KG1 (cell line): ENCODE data around the gene BTBD3.

ENCODE experiments used
- DNase-seq: peaks from one replicate; lab custom pipeline; 2025; lab: John Stamatoyannopoulos, UW

The BTBD3 gene

DNA sequence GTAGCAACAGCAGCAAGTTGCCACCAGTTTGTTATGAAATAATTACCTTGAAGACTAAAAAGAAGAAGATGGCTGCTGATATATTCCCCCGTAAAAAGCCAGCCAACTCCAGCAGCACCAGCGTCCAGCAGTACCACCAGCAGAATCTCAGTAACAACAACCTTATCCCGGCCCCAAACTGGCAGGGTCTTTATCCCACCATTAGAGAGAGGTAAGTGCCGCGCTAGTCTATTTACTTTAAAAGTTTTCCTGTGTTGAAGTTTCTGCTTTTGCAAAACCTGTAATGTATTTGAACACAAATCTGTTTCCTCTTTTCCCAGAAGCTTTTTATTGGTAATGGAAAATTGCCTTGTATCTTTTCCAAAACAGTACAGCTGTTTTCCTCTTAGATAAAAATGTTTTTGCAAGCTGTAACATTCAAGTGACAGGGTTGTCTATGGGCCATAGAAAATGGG is 725 bp downstream of the BTBD3 start:
- no peak for DNase-seq

DNA sequence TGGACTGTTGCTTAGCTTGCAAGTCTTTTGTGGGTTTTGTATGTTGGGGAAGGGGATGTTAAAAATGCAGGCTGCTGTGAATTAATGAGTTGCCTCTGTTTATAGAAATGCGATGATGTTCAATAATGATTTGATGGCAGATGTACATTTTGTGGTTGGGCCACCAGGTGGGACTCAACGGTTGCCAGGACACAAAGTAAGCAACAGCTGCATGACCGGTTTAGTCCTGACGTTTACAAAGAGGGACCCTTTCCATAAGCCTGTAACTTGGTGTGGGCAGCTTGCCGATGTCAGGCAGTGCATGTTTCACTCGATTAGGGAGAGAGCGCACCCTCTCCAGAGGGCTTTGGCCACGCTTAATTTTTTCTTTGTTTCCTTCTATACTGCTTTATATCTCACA is 1.3 kb downstream of the BTBD3 start:
- no peak for DNase-seq

DNA sequence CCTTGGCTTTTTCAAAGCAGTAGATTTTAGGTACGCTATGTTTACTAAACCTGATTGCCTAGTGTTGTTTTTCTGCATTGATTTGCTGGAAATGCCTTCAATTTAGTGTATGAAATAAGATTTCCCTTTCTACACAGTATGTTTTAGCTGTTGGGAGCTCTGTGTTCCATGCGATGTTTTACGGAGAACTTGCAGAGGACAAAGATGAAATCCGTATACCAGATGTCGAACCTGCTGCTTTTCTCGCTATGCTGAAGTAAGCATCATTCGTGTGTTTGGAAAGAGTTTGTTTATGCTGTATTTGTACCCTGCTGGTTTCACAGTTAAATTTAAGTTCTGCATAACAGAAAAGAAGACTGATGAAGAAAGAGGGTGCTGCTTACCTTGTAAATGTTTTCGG is 1.9 kb downstream of the BTBD3 start:
- no peak for DNase-seq

DNA sequence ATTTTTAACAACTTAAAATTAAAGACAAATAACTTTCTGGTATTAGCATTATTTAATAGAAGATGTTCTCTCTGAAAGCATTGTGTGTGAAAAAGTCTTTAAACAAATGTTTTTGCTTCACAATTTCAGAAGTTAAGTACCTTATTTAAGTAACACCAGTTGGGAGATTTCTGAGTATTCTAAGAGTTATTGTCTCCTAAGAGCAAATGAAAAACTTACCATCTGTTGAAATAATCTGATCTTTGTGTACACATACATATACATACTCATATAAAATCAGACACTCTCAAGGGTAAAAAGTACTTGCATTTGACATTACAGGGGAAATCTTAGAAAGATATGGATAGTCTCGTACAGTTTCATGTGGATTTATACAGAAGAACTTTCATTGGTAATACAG is 2.4 kb downstream of the BTBD3 start:
- no peak for DNase-seq

DNA sequence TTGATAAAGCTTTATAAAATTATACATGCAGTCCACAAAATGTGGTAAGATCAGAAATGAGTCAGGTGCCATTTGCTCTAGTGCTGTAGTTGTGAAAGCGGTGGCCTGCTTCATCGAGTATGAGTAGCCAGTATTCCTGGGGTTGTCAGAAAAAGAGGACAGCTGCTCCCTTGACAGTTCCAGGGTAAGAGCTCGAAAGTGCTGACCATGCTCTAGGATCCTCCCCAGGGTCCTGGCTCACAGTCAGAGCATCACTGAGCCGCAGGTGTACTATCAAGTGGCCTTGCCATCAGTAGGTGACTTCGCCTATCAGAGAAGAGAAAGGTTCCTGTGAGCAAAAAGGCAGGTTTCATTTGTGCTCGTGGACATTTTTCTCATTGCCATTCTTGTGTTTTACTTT is 3.6 kb downstream of the BTBD3 start:
- no peak for DNase-seq

DNA sequence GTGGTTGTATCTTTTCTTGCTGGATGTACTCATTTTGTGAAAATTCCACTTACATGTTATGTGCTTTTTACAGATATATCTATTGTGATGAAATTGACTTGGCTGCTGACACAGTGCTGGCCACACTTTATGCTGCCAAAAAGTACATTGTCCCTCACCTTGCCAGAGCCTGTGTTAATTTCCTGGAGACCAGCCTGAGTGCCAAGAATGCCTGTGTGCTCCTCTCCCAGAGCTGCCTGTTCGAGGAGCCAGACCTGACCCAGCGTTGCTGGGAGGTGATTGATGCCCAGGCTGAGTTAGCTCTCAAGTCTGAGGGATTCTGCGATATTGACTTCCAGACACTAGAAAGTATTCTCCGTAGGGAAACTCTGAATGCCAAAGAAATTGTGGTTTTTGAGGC is 4.9 kb downstream of the BTBD3 start:
- DNase-seq: no peak

DNA sequence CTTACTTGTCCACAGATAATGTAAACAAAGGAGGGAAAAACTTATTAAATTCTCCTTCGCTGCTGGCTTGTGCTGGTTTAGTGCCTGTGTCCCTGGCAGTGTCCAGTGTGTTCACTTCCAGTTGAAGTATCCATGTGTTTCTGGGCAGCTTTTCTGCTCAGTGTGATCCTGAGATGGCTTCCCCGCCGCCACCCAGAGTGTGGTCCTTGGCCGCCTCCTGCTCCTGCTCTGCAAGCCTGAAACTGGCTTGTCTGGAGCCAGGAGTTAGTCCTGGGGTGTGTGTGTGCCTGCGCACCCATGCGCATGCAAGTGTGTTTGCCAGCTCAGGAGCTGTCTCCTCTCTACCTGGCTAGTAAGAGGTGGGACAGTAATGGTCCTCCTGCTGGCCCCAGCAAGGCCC is 7.2 kb downstream of the BTBD3 start:
- no peak for DNase-seq

DNA sequence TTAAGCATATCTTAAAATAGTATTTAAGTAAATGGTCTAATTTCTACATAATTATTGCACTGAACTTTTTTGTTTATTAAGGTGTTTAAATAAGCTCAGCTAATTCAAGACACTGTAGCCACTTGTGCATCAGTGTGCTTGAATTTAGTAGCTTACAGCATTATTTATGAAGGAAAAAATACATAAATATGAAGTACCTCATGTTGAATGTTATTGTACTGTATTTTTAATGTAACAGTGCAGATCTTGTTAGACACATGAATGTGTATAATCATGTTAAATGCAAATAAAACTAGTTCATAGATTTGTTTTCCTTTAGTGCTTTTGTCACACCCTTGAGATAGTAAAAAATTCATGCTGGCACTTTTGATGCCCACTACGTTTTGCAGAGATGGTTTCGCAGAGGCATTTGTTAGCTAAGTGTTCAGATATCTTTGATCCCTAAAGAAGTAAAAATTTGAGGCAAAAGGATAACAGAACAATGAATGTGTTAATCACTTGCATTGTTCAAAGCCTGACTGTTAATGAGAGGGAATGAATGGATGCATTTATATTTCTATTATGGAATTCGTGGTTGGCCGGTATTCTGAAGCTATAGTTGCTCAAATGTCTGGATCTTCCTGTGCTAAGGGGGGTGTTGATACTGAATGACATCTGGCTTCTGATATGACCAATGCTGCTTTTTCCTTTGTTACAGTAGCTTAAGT is 8.8 kb downstream of the BTBD3 start:
- DNase-seq: no peak

DNA sequence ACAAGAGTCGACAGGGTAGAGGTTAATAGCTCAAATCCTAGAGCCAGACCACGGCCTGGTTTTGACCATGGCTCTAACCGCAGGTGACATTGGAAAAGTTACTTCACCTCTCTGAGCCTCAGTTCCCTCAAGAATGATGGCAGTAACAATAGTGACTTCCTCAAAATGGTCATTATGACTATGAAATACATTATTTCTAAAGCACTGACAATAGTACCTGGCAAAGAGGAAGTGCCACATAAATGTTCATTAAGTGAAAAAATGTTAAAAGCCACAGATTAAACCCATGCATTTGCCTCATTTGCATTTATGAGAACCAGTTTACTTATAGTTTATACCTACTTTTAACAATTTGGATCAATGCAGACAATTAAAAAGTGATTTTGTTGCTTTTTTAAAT is 12.3 kb downstream of the BTBD3 start:
- no peak for DNase-seq

DNA sequence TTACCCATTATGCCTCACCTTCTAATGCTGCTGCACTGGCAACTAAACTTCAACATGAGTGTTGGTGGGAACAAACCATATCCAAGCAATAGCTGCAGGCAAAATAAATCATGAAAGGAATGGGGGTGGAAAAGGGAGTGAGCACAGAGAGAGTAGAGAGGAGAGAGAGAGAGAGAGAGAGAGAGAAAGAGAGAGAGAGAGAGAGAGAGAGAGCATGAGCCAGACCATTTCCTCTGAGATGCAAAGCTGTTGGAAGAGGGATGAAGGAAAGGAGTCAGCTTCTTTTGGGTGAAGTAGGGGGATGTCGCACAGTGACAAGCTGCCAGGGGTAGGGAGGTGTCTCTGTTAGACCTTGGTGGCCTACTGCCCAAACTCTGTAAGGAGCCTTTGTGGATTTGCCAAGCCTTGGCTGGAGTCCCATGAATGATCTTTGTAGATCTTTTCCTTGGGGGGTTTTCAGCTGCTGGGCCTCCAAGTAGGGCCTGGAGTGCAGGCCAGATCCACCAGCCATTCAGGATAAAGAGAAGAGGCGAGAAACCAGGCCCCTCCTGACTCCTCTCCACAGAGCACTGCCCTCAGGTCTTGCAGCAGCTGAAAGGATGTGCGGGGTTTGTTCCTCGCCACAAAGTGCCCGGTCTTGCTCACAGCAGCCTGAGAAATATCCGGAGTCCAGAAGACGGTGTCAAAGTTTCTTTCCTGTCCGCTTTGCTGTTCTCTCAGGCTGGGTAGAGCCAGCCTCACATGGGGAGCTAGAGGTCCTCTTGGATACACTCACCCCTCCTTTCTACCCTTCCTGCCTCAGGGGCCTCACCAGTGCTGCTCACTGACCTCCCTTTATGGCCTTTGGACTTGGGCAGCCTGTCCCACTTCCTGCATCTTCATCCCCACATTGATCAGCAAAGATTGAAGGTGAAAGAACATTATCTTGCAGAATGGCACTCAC is 17.8 kb downstream of the BTBD3 start:
- DNase-seq: no peak

DNA sequence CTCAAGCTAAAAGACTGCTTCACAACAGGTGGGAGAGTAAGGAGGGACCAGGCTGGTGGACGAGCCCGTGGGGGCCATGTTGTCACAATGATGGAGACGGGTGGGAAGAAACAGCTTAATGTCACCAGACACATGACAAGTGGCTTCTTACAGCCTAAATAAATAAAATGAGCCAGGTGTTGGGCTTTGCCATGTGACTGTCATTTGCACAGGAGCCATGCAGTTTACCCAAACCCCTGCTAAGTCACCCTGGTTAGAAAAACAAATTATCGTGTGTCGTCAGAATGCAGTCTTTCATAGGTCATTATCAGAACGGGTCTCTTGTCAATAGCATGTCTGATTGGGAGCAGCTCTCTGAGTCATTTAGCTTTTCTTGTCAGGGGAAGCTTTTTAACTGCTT is 18.5 kb downstream of the BTBD3 start:
- no peak for DNase-seq

DNA sequence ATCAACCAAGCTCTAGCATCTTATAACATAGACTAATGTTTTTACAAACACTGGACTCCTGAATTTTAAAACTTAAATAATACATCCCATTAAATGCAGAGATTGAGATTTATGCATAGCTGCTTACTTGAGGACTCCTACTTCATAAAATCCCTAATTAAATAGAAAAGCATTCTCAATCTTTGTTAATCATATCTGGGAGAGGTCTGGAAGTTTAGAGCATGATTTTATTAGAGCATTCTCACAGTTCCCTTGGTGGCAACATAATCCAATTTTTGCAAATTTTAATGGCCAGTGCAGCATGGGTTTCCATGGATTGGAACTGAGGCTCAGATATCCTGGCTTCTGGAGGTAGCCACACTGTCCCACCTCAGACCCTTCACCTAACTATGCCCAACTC is 19.5 kb downstream of the BTBD3 start:
- DNase-seq: no peak

DNA sequence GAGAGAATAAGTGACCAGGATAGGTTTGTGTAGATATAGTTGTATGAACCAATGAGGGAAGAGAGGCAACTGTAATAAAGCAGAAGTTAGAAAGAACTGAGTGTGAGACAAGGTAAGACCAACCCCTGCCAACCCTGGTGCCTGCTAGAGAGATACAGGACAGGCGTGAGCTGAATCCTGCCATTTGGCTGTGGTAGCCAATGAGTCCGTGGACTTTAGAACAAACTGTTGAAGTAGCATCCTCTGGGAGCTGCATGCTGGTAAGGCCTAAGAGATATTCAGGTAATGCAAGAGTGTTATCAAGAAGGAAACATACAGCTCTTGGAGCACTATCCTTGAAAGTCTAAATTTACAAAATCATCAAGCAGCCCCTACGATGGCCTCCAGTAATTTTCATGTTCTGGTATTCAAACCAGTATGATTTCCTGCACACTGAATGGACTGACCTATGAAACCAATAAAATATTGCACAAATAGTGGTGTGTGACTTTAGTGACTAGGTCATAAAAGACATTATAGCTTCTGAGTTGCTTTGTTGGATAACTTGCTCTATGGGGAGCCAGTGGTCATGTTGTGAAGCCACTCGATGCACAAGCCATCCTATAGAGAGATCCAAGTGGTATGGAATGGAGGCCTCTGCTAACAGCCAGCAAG is 24.0 kb downstream of the BTBD3 start:
- DNase-seq: no peak

DNA sequence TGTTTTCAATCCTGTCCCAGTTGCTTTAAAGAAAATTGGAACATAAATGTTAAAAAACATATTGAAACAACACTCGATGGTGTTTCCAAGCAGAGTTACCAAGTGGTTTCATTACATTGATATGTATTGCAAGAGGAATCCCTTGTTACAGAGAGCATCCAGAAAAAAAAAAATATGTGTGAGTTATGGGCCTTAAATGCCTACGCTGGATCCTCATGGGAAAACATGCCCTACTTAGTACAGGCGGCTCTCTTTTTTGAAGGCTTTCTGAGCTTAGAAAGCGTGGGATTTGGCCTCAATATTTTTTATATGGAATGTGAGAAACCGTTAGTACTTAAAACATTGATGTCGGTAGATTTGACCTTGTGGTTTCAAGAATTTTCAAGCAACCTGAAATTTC is 26.1 kb downstream of the BTBD3 start:
- no peak for DNase-seq

DNA sequence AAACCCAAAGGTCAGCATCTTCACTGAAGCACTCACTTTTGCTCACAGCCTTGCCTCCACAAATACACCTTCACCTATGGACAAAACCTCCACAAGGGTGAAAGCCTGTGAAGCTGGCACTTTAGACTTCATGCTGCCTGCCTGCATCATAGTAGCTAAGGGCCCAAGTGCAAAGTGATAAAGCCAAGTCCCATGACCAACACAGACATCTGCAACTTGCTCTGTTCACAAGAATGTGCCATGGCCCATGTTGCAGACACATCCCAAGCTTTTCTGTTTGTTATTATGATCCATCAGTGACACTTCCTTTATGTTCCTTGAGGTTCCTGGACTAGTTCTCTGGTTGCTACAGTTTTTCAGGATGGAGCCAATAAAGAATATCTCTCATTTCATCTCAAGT is 31.1 kb downstream of the BTBD3 start:
- DNase-seq: no peak

DNA sequence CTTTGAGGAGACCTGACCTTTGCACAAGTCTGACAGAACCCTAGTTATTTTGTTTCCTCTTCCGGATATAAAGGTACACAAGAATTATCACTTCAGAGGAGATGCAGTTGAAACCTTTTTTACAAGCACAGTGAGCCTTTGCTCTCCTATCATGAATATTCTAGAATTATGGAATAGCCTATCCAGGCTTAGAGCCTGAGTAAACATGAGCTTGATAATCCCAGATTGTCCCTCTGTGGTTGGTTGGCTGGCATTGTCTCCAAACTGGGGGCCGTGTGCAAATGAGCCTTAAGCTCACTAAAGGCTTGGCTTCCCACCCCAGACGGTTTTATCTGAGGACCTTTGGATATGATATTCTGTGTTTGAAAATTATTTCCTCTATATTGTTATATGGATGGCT is 32.0 kb downstream of the BTBD3 start:
- no peak for DNase-seq

DNA sequence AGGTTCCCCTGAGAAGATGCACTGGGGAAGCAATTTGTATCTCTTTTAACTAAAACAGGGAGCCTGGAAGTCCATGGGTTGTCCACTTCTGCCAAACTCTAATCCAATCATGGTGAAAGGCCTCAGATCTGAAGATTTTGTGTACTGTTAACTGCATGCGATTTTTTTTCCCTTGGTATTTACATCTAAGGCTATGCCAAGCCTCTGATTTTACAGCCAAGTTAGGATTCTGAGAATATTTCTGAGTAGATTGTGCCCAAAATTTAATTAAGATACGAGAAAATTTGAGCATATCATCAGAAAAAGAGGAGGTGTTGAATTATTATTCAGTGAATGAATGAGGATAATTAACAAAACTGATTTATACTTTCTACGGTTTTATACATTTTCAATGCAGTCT is 34.0 kb downstream of the BTBD3 start:
- no peak for DNase-seq

DNA sequence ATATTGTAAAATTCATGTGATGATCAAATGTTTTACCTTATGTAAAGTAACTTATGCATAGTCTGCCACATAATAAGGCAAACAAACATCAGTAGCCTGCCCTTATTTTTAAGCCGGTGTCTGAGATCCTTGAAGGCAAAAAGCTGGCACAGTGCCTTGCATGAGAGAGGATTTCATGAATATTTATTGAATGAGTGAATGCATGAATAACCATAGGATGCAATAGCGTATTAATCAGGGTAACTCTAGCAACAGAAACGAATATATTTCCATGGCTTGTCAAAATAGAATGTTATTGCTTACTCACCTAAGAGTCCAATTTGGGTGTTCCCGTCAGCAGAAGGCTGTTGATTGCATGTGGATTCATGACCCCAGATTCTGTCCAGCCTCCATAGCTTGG is 34.9 kb downstream of the BTBD3 start:
- no peak for DNase-seq

DNA sequence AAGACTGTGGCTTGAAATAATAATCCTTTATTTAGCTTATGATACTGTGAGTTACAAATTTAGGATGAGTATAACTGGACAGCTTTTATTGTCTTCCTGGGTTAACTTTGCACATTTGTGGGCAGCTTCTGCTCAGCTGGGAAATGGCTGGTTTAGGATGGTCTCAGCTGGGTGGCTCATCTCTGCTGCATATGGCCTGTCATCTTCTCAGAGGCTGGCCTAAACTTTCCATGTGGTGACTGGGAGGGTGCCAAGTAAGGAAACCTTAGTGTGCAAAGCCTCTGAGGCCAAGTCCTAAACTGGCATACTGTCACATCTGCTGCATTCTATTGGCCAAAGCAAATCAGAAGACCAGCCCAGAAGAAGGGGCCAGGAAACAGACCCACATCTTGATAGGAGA is 40.2 kb downstream of the BTBD3 start:
- no peak for DNase-seq

DNA sequence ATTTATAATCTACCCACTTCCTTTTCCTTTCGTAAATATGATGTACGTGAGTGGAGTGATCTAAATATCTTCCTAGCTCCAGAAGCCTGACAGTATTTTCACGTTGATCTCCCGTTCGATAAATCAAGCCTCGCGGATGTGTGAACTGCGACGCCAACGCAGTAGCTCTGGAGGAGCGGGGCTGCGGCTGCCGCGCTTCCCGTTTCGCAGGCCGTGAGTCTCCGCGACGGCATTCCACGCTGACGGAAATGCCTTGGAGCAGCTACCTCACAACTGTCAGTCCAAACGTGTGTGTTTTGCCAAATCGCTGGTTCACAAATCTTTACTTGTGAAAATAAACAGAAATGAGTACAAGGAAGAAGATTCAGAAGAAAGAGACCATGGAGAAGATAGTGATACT is 41.2 kb downstream of the BTBD3 start:
- no peak for DNase-seq

DNA sequence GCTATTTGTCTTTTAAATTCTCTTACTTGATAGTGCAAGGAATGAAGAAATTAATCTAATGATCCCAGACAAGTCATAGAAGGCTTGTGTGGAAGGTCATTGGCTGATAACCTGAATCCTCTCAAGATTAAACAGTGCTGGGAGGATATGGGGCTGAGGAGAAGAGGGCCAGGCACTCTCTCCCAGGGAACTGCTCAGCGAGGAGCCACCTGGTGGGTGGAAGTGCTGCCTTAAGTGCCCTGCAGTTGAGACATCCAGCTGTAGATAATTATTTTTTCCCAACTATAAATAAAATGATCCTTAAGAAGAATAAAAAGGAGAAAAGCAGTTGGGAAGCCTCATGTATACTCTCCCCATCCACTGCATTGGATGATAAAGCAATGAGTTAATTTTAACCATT is 47.9 kb downstream of the BTBD3 start:
- no peak for DNase-seq

DNA sequence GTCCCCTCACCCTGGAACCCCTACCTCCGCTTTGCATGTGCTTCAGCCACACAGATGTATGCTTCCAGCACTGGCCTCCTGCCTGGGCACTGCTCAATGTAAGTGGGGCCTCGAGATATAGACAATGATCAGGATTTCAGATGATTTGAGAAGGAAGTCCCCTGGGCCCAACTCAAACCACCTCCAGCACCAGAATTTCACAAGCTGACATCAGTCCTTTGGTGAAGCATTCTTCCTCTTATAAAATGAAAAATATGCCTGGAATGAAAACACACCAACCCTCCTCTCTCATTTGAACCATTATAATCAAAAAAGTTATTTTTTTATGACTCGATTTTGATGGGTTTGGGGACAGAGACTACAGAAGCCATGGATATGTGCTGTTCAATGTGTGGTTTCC is 48.5 kb downstream of the BTBD3 start:
- DNase-seq: no peak

DNA sequence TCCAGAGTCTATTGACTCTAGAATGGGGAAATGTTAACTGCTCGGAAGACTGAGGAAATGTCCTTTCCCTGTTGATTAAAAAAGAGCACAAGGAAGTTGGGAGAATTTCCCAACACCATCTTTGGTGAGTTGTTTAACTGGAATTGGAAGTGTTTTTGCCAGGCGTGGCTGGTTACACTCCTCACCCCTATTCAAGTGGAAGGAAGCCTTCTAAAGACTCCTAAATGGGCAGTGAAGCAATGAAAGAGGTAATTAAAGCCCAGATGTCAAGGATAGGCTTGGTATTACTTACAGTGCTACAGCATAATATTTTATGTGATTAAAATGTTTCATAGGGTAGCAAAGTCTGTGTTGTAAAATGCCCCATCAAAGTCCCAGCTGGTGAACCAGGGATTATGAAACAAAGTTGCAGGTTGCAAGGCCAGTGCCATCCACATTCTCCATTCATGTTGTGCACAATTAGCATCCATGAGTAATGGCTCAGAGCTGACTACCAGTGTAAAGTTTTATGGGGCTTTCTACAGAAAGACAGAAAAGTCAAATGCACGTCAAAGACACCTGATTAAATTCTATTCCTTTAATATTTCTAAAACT is 52.6 kb downstream of the BTBD3 start:
- no peak for DNase-seq
